Stimulated activated CD8-positive, alpha-beta memory T cell treated with anti-CD3 and anti-CD28 coated beads, Interleukin-2, amount 100 ng/mL, for 48 hours (primary cell): Measurements from ENCODE around the gene NFIC.
"Not testable (repeated sequence)": the region's sequence is repeated elsewhere in the genome, so short reads cannot be mapped to it uniquely, and the experiment has no call there.

Experiments used
- DNase-seq, 2 donors: peaks; one replicate each; pipeline ENCODE4 v3.0.0-alpha.2; 2020; ENCODE audit warnings: low read depth in 2 of 2

NFIC gene

DNA sequence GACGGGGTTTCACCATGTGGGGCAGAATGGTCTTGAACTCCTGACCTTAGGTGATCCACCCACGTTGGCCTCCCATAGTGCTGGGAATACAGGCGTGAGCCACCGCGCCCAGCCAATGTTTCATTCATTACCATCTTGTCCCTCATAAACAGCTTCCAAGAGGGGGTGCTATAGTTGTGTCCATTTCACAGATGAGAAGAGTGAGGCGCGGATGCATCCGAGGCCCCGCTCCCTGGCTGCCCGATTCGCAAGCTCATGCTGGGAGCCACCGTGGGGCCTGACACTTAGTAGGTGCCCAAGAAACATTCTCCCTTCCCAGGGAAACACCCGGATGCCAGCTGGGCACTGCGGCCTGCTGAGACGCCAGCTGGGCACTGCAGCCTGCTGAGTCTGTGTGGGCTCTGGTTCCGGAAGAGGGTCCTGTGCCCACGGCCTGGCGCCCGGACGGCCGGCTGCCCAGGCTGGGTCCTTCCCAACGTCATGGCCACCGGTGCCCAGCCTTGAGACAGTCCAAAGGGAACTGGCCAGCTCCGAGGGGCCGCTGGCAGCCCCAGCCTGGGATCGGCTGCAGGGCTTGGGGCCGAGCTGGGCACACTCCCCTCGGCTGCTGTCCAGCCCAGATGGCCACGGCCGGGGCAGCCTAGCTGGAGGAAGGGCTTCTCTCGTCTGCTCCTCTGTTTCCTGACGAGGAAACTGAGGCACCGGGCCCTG is 54.7 kb downstream of the NFIC start:
- no peak for DNase-seq

DNA sequence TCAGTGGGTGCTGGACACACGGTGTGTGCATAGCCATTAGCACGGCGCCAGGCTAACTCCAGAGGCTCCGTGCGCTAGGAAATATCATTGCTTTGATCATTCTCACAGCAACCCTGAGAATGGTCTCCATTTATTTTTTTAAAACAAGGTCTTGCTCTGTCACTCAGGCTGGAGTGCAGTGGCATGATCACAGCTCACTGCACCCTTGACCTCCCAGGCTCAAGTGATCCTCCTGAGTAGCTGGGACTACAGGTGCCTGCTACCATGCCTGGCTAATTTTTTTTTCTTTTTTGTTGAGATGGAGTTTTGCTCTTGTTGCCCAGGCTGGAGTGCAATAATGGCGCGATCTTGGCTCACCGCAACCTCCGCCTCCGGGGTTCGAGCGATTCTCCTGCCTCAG is 55.3 kb downstream of the NFIC start:
- not testable (repeated sequence) for DNase-seq

DNA sequence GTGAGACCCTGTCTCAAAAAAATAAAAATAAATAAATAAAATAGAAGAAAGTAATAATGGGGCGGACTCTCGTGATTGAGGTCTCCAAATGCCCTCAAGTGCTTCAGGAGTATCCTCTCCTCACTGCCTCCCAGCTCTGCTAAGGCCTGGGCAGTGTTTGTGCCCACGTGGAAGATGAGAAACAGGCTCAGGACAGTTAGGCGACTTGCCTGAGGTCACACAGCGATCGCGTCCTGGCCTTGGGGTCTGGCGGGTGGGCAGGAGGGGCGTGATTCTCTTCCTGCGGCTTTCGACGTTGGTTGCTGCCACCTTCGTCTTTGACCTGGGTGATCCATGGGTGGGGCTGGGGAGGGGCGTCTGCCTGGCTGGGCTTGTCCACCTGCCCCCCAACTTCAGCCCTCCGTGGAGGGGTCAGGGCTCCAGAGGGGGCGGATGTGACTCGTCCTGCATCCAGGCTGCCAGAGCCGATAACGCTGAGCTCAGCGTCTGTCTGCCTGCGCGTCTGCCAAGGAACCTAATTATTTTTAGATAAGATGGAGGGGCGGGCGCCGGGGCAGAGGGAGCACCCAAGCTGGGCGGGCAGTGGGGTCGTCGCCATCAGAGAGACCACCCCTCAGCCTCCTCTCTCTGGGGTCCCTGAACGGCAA is 56.9 kb downstream of the NFIC start:
- no peak for DNase-seq

- DNase-seq = no peak
These were observed 60.0 kb downstream of the NFIC start for GRCh38 chr19:3426433-3426832.

DNA sequence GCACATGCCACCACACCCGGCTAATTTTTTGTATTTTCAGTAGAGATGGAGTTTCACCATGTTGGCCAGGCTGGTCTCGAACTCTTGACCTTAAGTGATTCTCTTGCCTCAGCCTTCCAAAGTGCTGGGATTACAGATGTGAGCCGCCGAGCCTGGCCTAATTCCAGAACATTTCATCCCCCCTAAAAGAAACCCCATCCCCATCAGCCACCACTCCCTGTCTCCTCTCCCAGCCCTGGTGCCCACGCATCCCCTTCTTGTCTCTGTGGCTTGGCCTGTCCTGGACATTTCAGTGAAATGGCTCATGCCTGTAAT is 63.9 kb downstream of the NFIC start:
- DNase-seq = not testable (repeated sequence)

- no peak for DNase-seq
These were observed 65.5 kb downstream of the NFIC start for GRCh38 chr19:3431760-3432397.

GRCh38 chr19:3433313-3433712 is 66.9 kb downstream of the NFIC start:
- DNase-seq = no peak

- DNase-seq = no peak
These were observed 67.6 kb downstream of the NFIC start for GRCh38 chr19:3433805-3434540.

GRCh38 chr19:3434630-3435553 is 68.5 kb downstream of the NFIC start:
- DNase-seq = peak; percentile 95 to 96

GRCh38 chr19:3440082-3440481 is 73.7 kb downstream of the NFIC start:
- DNase-seq = peak; percentile 44 to 53

- DNase-seq = no peak
These were observed 75.0 kb downstream of the NFIC start for GRCh38 chr19:3441089-3441985.

- no peak for DNase-seq
These were observed 75.6 kb downstream of the NFIC start for GRCh38 chr19:3441986-3442329.

- no peak for DNase-seq
These were observed 76.2 kb downstream of the NFIC start for GRCh38 chr19:3442487-3443071.

DNA sequence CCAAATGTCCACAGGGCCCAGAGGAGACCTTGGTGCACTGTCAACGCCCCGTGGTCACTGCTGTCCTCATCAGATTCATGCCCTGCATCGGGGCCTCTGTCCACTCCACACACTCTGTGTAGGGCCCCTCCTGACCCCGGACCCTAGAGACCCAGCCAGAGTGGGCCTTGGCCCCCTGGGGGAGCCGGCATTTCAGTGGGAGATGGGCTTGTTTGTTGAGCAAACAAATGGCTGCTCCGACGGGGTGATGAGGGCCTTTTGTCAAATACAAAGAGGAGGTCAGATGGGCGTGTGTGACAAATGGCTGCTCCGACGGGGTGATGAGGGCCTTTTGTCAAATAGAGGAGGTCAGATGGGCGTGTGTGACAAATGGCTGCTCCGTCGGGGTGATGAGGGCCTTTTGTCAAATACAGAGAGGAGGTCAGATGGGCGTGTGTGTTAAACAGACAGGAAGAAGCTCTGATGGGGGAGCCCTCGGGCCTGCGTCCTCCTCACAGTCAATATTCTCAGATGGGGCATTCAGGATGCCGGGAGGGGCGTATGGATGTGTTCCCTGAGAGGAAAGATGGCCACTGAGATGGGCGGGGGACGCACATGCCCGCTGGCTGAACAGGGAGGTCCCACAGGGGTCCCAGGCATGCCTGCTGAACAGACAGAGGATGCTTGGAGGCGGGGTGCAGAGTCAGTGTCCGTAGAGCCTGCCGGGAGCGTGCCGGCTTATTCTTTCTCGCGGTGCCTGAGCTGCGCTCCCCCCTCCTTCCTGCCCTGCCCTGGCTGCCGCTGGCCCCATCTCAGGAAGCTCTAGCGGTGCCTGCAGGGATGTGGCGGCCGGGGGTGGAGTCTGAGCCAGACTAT is 77.7 kb downstream of the NFIC start:
- DNase-seq = no peak

- no peak for DNase-seq
These were observed 78.4 kb downstream of the NFIC start for GRCh38 chr19:3444695-3445234.

DNA sequence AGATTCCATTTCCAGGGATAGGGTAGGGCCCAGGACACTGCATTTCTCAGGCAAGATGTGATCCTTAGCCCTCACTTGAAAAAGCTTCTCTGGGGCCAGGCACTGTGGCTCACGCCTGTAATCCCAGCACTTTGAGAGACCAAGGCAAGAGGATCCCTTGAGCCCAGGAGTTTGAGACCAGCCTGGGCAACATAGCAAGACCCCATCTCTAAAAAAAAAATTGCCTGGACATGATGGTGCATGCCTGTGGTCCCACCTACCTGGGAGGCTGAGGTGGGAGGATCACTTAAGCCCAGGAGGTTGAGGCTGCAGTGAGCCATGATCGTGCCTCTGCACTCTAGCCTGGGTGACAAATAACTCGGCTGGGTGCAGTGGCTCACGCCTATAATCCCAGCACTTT is 80.3 kb downstream of the NFIC start:
- DNase-seq = not testable (repeated sequence)

- no peak for DNase-seq
These were observed 82.4 kb downstream of the NFIC start for GRCh38 chr19:3448616-3449334.

- DNase-seq = no peak
These were observed 84.5 kb downstream of the NFIC start for GRCh38 chr19:3450796-3451411.
